OCI-LY1 (cell line): ENCODE measurements around the gene PCDHGA2.

Experiments used
- H2AFZ ChIP-seq: fragments of 200-600 bp; sonication (generic), shearing (Covaris generic); 2 replicates; pipeline ENCODE4 v1.6.0; 2014; ENCODE audit warnings: antibody characterized with exemption, mild to moderate bottlenecking, low read length
- H3F3A ChIP-seq: fragments of 200-600 bp; sonication (generic), shearing (Covaris generic); 2 replicates; pipeline ENCODE4 v1.6.0; 2014; ENCODE audit warnings: mild to moderate bottlenecking, antibody characterized with exemption, low read length, moderate library complexity; ENCODE audit not compliant: insufficient read depth
- H3K27ac ChIP-seq: fragments of 200-600 bp; sonication (generic); 2 replicates; pipeline ENCODE4 v1.5.1; 2014; ENCODE audit warnings: low read length, mixed run types, mild to moderate bottlenecking, low read depth; ENCODE audit not compliant: poor library complexity, severe bottlenecking
- H3K27me3 ChIP-seq: fragments of 200-600 bp; sonication (generic); 2 replicates; pipeline ENCODE4 v1.6.0; 2014; ENCODE audit warnings: antibody characterized with exemption, mild to moderate bottlenecking, low read length, moderate library complexity; ENCODE audit not compliant: insufficient read depth
- H3K36me3 ChIP-seq: fragments of 200-600 bp; sonication (generic); 2 replicates; pipeline ENCODE4 v1.6.1; 2014; ENCODE audit warnings: mild to moderate bottlenecking, antibody characterized with exemption, low read length, moderate library complexity, mixed read lengths; ENCODE audit not compliant: insufficient read depth
- H3K4me1 ChIP-seq: fragments of 200-600 bp; sonication (generic); 2 replicates; pipeline ENCODE4 v1.5.1; 2014; ENCODE audit warnings: mild to moderate bottlenecking, low read length, moderate library complexity; ENCODE audit not compliant: insufficient read depth, severe bottlenecking
- H3K4me2 ChIP-seq: fragments of 200-600 bp; sonication (generic), shearing (Covaris generic); 2 replicates; pipeline ENCODE4 v1.6.1; 2014; ENCODE audit warnings: low read length
- H3K4me3 ChIP-seq: fragments of 200-600 bp; sonication (generic); 2 replicates; pipeline ENCODE4 v1.5.1; 2014; ENCODE audit warnings: low read length, low read depth, mild to moderate bottlenecking, mixed read lengths; ENCODE audit not compliant: poor library complexity, severe bottlenecking
- H3K79me2 ChIP-seq: fragments of 200-600 bp; shearing (Covaris generic); 2 replicates; pipeline ENCODE4 v1.6.1; 2016; ENCODE audit warnings: mixed run types, low read length, mixed read lengths; ENCODE audit not compliant: insufficient read depth
- H3K9ac ChIP-seq: fragments of 200-600 bp; sonication (generic), shearing (Covaris generic); 2 replicates; pipeline ENCODE4 v1.6.1; 2014; ENCODE audit warnings: mild to moderate bottlenecking, low read length, mixed read lengths
- H3K9me2 ChIP-seq: fragments of 200-600 bp; sonication (generic), shearing (Covaris generic); 2 replicates; pipeline ENCODE4 v1.6.1; 2014; ENCODE audit warnings: low read depth, mild to moderate bottlenecking, low read length, mixed read lengths
- H3K9me3 ChIP-seq: fragments of 200-600 bp; shearing (Covaris generic); 2 replicates; pipeline ENCODE4 v1.6.1; 2014; ENCODE audit warnings: low read length, mixed read lengths
- H4K20me1 ChIP-seq: fragments of 200-600 bp; sonication (generic), shearing (Covaris generic); 2 replicates; pipeline ENCODE4 v1.6.0; 2016; ENCODE audit warnings: mild to moderate bottlenecking, low read length; ENCODE audit not compliant: insufficient read depth
- EZH2 ChIP-seq: fragments of 200-600 bp; sonication (generic), shearing (Covaris generic); IDR thresholded peaks from 2 replicates; pipeline ENCODE4 v1.8.0; 2017; ENCODE audit warnings: borderline replicate concordance, mixed run types, mild to moderate bottlenecking, antibody characterized with exemption, low read length, moderate library complexity, mixed read lengths
- TF ChIP-seq, protein P1 (sequence below): fragments of 200-600 bp; sonication (generic), shearing (Covaris generic); IDR thresholded peaks from 2 replicates; pipeline ENCODE4 v1.5.1; 2017; ENCODE audit warnings: mild to moderate bottlenecking, antibody characterized with exemption, low read length, moderate library complexity, mixed read lengths

The PCDHGA2 gene

DNA sequence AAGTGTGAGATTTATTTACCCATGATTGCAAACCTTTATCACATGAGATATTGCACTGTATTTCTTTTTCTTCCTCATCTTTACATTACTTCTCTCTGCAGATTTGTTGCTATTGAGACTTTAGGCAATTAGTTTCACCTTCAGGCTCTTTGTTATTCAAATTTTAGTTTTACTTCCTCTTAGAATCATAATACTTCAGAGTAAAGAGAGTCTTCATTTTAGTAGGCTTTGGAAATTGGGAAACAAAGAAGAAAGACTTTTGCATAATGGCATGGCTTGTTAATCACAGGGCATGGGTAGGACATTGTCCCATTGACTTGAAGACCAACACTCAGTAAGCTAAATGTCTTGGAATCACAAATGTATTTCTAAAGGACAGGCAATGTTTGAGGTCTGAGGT, 24.2 kb downstream of the PCDHGA2 start:
- Histone ChIP-seq H3K4me1 (no peaks in the 10 kb centered on the region), H3F3A (no peaks in the 10 kb centered on the region), H3K36me3 (no peaks in the 10 kb centered on the region), H3K4me2 (no peak overlapping the region), H2AFZ (no peak overlapping the region), H3K9ac (no peak overlapping the region), H3K27me3 (no peaks in the 10 kb centered on the region), H3K9me3 (peaks cover 40% of the 10 kb centered on the region), H3K9me2 (no peaks in the 10 kb centered on the region), H3K79me2 (no peaks in the 10 kb centered on the region), H3K27ac (no peak overlapping the region), H3K4me3 (no peak overlapping the region), H4K20me1 (no peaks in the 10 kb centered on the region)
- no peak for TF ChIP-seq EZH2
- TF ChIP-seq, protein P1, sequence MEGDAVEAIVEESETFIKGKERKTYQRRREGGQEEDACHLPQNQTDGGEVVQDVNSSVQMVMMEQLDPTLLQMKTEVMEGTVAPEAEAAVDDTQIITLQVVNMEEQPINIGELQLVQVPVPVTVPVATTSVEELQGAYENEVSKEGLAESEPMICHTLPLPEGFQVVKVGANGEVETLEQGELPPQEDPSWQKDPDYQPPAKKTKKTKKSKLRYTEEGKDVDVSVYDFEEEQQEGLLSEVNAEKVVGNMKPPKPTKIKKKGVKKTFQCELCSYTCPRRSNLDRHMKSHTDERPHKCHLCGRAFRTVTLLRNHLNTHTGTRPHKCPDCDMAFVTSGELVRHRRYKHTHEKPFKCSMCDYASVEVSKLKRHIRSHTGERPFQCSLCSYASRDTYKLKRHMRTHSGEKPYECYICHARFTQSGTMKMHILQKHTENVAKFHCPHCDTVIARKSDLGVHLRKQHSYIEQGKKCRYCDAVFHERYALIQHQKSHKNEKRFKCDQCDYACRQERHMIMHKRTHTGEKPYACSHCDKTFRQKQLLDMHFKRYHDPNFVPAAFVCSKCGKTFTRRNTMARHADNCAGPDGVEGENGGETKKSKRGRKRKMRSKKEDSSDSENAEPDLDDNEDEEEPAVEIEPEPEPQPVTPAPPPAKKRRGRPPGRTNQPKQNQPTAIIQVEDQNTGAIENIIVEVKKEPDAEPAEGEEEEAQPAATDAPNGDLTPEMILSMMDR: no peak

- no peaks in the 10 kb centered on the region for H4K20me1 ChIP-seq
- no peaks in the 10 kb centered on the region for H3K79me2 ChIP-seq
- no peaks in the 10 kb centered on the region for H3F3A ChIP-seq
- no peaks in the 10 kb centered on the region for H3K36me3 ChIP-seq
- H3K9ac ChIP-seq: no peak within 1 kb of the TSS
- H3K9me2 ChIP-seq: no peaks in the 10 kb centered on the region
- H3K27ac ChIP-seq: no peak within 1 kb of the TSS
- H3K27me3 ChIP-seq: no peaks in the 10 kb centered on the region
- H3K4me1 ChIP-seq: no peaks in the 10 kb centered on the region
- no peak within 1 kb of the TSS for H3K4me2 ChIP-seq
- no peak for TF ChIP-seq EZH2
- TF ChIP-seq, protein P1: no peak
- no peak within 1 kb of the TSS for H2AFZ ChIP-seq
- H3K4me3 ChIP-seq: no peak within 1 kb of the TSS
- peaks cover 37% of the 10 kb centered on the region for H3K9me3 ChIP-seq
Measured at GRCh38 chr5:141363952-141364660, 25.5 kb downstream of the PCDHGA2 start, which contains the start of gene PCDHGA5. PCDHGA5 (plus strand) TSS chr5:141364162; CDS start chr5:141364331, 169 bp downstream.

DNA sequence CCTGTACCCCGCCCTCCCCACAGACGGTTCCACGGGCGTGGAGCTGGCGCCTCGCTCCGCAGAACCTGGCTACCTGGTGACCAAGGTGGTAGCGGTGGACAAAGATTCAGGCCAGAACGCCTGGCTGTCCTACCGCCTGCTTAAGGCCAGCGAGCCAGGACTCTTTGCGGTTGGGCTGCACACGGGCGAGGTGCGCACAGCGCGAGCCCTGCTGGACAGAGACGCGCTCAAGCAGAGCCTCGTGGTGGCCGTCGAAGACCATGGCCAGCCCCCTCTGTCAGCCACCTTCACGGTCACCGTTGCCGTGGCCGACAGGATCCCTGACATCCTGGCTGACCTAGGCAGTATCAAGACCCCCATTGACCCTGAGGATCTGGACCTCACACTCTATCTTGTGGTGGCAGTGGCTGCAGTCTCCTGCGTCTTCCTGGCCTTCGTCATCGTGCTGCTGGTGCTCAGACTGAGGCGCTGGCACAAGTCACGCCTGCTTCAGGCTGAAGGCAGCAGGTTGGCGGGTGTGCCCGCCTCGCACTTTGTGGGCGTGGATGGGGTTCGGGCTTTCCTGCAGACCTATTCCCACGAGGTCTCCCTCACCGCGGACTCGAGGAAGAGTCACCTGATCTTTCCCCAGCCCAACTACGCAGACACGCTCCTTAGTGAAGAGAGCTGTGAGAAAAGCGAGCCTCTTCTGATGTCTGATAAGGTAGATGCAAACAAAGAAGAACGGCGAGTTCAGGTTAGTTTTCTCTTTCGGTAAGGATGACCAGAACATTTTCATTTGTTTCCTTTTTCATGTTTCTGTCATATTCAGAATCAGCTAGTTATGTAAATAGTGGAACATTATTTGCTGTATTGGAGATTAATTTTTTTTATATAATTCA, 27.7 kb downstream of the PCDHGA2 start:
- no peak overlapping the region for H3K9ac ChIP-seq
- H3K27ac ChIP-seq: no peak overlapping the region
- H2AFZ ChIP-seq: no peak overlapping the region
- no peaks in the 10 kb centered on the region for H3K79me2 ChIP-seq
- no peaks in the 10 kb centered on the region for H3F3A ChIP-seq
- no peaks in the 10 kb centered on the region for H3K27me3 ChIP-seq
- no peaks in the 10 kb centered on the region for H4K20me1 ChIP-seq
- H3K36me3 ChIP-seq: no peaks in the 10 kb centered on the region
- peaks cover 32% of the 10 kb centered on the region for H3K9me3 ChIP-seq
- TF ChIP-seq, protein P1: no peak
- no peak for TF ChIP-seq EZH2
- H3K4me3 ChIP-seq: no peak overlapping the region
- no peaks in the 10 kb centered on the region for H3K9me2 ChIP-seq
- no peaks in the 10 kb centered on the region for H3K4me1 ChIP-seq
- H3K4me2 ChIP-seq: no peak overlapping the region
